Rectal smooth muscle tissue (tissue), 1 donor: ENCODE data around the gene SYDE1.

Source experiments
- H3K27ac ChIP-seq: one replicate; pipeline ENCODE4 v1.7.0; 2013; ENCODE audit warnings: low read depth, low read length, inconsistent platforms
- H3K27me3 ChIP-seq: one replicate; pipeline ENCODE4 v1.7.0; 2013; ENCODE audit warnings: low read length; ENCODE audit not compliant: control insufficient read depth, insufficient read depth
- H3K36me3 ChIP-seq: one replicate; pipeline ENCODE4 v1.7.0; 2013; ENCODE audit warnings: low read length; ENCODE audit not compliant: control insufficient read depth, insufficient read depth
- H3K4me1 ChIP-seq: one replicate; pipeline ENCODE4 v1.7.0; 2013; ENCODE audit warnings: low read length; ENCODE audit not compliant: control insufficient read depth, insufficient read depth
- H3K4me3 ChIP-seq: one replicate; pipeline ENCODE4 v1.7.0; 2013; ENCODE audit warnings: low read length
- H3K9ac ChIP-seq: one replicate; pipeline ENCODE4 v1.7.0; 2013; ENCODE audit warnings: low read length

Gene SYDE1

DNA sequence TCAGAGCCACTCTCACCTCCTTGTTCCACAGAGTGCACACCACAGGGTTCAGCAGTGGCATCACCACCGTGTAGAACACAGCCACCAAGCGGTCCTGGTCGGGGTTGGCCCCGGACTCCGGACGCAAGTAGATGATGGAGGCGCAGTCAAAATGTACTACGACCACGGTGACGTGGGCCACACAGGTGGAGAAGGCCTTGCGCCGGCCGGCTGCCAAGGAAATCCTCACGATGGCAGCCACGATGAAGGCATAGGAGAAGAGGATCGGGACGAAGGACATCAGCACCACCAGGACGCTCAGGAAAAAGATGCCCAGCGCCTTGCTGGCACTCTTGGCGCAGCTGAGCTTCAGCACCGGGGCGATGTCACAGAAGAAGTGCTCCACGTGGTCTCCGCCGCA lies 33.9 kb downstream of the SYDE1 start:
- no peaks in the 10 kb centered on the region for H3K4me1 ChIP-seq
- no peaks in the 10 kb centered on the region for H3K27me3 ChIP-seq
- H3K36me3 ChIP-seq: no peaks in the 10 kb centered on the region
- H3K9ac ChIP-seq: no peak overlapping the region
- H3K27ac ChIP-seq: no peak overlapping the region
- H3K4me3 ChIP-seq: no peak overlapping the region

DNA sequence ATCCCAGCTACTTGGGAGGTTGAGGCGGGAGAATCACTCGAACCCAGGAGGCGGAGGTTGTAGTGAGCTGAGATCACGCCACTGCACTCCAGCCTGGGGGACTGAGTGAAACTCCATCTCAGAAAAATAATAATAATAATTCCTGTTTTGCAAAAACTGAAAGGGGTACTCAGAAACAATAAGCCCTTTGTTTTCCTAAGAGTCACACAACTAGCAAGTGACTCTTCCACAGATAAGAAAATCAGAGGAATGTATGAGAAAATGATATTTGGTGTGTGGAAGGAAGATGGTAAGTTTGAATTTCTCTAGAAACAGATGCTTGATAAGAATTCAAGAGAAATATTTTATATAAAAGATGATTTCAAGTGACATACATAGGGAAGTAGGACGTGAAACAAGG lies 35.1 kb downstream of the SYDE1 start:
- H3K36me3 ChIP-seq: no peaks in the 10 kb centered on the region
- no peak overlapping the region for H3K9ac ChIP-seq
- no peaks in the 10 kb centered on the region for H3K4me1 ChIP-seq
- H3K4me3 ChIP-seq: no peak overlapping the region
- H3K27me3 ChIP-seq: no peaks in the 10 kb centered on the region
- no peak overlapping the region for H3K27ac ChIP-seq

DNA sequence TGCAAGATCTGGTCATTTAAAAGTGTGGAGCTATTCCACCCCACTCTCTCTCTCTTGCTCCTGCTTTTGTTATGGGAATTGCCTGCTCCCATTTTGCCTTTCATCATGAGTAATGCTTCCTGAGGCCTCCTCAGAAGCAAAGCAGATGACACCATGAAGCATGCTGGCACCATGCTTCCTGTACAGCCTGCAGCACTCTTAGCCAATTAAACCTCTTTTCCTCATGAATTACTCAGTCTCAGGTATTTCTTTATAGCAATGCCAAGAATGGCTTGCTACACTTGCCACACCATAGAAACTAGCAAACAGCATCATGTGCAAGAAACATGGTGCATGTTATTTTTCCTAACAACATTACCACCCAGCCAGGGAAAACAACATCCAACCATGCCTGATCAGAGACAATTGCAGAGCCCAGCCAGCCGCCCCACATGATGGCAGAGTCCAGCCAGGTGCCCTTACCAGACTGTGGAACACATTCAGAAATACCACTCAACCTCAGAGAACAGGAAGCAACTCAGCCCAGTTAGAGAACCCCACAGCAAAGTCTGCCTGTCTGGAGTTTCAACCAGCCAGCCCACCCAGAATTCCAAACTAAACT lies 36.9 kb downstream of the SYDE1 start:
- H3K27me3 ChIP-seq: no peaks in the 10 kb centered on the region
- no peak overlapping the region for H3K4me3 ChIP-seq
- H3K36me3 ChIP-seq: no peaks in the 10 kb centered on the region
- H3K27ac ChIP-seq: no peak overlapping the region
- H3K9ac ChIP-seq: no peak overlapping the region
- H3K4me1 ChIP-seq: no peaks in the 10 kb centered on the region

DNA sequence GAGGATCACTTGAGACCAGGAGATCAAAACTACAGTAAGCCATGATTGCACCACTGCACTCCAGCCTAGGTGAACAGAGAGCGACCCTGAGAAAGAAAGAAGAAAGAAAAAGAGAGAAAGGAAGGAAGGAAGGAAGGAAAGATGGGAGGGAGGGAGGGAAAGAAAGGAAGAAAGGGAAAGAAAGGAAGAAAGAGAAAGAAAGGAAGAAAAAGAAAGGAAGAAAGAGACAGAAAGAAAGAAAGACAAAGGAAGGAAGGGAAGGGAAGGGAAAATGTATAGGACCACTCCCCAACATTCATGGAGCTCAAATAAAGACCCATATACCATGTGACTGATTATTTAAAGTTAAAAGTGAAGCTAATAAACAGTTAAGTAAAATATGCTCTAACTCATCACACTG lies 39.9 kb downstream of the SYDE1 start:
- no peak overlapping the region for H3K9ac ChIP-seq
- no peaks in the 10 kb centered on the region for H3K36me3 ChIP-seq
- H3K4me1 ChIP-seq: no peaks in the 10 kb centered on the region
- H3K27me3 ChIP-seq: no peaks in the 10 kb centered on the region
- H3K27ac ChIP-seq: no peak overlapping the region
- H3K4me3 ChIP-seq: no peak overlapping the region

DNA sequence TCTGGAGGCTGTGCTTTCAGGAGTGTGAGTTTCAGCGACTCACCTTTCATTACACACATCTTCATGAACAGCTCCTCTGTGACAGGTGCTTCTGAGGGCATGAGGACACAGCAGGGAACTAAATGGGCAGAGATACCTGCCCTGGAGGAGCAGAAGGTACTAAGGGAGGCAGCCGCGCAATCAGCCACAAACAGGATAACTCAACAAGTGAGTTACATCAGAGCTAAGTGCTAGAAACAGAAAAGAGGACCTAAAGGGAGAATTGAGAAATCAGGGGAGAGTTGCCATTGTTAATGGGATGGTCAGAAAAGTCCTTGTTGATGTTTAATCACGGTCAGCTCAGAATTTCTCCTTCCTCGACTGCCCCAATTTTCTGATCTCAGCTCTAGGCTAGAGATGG lies 42.5 kb downstream of the SYDE1 start:
- no peak overlapping the region for H3K4me3 ChIP-seq
- H3K27me3 ChIP-seq: no peaks in the 10 kb centered on the region
- H3K27ac ChIP-seq: no peak overlapping the region
- no peaks in the 10 kb centered on the region for H3K4me1 ChIP-seq
- no peaks in the 10 kb centered on the region for H3K36me3 ChIP-seq
- H3K9ac ChIP-seq: no peak overlapping the region

DNA sequence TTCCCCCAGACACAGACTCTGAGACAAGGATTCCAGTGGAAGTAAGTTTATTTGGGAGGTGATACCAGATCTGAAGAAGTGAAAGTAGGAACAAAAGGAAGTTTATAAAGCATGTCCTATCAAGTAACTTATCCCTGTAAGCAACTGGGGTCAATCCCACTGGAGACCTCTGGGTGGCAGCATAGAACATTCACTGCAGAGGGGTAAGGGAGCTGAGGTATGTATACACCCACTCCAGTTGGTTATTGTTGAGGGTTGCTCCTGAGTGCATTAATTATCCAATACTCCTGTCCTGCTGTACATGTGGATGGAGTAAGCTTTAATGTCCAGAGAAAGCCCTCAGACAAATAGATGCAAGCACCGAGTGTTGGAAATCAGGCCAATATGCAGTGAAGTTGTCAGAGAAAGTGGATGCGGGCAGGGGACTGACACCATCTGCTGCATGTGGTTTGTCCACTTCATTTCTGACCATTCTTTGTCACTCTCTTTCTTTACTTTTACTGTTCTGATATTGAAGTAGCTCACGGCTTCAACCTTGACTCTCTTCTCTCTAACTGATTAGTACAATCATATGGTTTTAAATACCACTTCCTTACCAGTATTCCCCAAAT lies 46.9 kb downstream of the SYDE1 start:
- H3K4me1 ChIP-seq: no peaks in the 10 kb centered on the region
- H3K27ac ChIP-seq: no peak overlapping the region
- no peak overlapping the region for H3K4me3 ChIP-seq
- peaks cover 3% of the 10 kb centered on the region for H3K27me3 ChIP-seq
- no peaks in the 10 kb centered on the region for H3K36me3 ChIP-seq
- no peak overlapping the region for H3K9ac ChIP-seq

DNA sequence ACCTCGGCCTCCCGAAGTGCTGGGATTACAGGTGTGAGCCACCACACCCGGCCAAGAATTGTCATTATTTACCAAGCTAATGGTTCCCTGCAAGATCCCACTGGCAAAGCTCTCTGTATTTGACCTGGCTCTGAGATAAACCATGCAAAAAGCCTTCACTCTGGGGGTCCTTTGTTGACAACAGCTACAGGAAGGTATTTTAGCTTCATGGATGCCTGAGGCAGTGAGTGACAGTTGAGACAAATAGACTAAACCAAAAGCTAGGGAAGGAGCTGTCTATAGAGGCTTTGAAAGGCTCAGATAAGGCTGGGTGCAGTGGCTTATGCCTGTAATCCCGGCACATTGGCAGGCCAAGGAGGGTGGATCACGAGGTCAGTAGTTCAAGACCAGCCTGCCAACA lies 48.1 kb downstream of the SYDE1 start:
- Histone ChIP-seq H3K27me3 (peaks cover 3% of the 10 kb centered on the region), H3K27ac (no peak overlapping the region), H3K4me3 (no peak overlapping the region)

DNA sequence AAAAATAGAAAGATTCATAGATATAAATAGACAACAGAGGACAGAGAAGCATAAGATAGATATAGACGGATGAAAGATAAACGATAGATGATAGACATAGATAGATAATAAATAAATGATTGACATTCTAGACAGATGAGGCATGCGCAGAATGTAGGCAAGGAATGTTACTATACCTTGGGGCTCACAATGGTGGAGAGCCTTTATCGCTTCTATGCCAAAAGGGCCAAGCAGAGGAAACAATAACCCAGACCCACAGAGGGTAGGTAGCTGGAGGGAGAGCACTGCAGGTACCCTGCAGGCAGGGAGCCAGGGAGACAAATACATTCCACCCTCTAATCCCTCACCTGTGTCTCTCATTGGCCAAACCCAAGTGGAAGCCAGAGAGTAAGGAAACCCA lies 49.2 kb downstream of the SYDE1 start:
- Histone ChIP-seq H3K4me3 (no peak overlapping the region), H3K9ac (no peak overlapping the region), H3K27ac (no peak overlapping the region), H3K36me3 (no peaks in the 10 kb centered on the region), H3K4me1 (no peaks in the 10 kb centered on the region), H3K27me3 (peaks cover 3% of the 10 kb centered on the region)

More for the DNA sequence above, 48.1 kb downstream of the SYDE1 start:
- no peaks in the 10 kb centered on the region for H3K4me1 ChIP-seq
- H3K9ac ChIP-seq: no peak overlapping the region
- no peaks in the 10 kb centered on the region for H3K36me3 ChIP-seq

DNA sequence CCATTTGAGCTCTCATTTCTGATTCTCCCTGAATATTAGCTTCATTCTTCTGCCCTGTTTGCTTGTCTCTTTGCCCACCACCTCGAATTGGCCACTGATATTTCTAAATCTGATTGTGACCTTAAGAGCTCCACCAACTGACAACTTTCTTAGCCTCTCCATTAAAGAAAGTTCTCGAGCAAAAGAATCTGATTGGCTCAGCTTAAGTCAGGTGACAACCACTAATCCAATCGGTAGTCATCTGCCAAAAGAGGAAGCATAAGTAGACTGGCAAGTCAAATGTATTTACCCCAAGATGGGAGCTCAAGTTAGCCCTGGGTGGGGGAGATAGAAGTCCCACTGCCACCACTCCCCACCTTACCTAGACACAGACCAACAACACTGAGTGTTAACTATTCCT lies 52.0 kb downstream of the SYDE1 start:
- no peak overlapping the region for H3K9ac ChIP-seq
- H3K4me1 ChIP-seq: no peaks in the 10 kb centered on the region
- H3K36me3 ChIP-seq: no peaks in the 10 kb centered on the region
- H3K27ac ChIP-seq: no peak overlapping the region
- peaks cover 3% of the 10 kb centered on the region for H3K27me3 ChIP-seq
- H3K4me3 ChIP-seq: no peak overlapping the region

DNA sequence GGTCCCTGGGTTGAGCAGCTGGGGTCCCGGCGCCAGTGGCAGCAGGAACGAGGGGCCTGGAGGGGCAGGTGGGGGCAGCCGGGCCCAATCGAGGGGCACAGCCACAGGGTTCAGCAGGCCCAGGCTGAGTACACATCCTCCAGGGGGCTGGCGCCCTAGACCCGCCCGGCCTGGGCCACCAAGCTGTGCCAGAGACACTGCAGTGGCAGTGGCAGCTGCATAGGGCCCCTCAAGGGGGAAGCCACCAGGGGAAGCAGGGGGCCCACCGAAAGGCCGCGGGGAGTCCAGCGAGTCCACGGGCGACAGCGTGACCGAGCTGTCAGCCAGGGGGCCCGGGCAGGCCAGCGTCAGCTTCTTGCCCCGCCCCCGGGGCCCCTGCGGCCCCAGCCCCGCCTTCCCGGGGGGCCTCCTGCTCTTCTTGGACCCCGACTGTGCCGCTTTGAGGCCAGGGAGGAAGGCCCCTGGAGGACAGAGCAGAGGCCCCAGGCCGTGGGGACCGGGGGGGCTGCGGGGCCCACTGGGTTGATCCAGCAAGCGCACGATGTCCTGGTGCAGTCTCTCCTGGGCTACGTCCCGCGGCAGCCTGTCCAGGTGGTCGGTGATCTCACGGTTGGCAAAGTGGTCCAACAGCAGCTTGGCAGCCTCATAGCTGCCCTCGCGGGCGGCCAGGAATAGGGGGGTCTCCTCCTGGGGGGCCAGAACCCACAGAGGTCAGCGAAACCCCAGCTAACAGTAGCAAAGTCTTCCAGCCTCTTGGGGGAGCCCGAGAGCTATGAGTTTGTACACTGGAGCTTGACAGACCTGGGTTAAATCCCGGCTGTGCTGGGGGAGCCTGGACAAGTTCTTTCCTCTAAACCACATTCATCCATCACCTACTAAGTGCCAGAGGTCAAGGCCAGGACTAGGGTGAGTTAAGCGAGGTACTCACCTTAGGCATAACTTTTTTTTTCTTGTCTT lies 54.1 kb downstream of the SYDE1 start:
- Histone ChIP-seq H3K36me3 (no peaks in the 10 kb centered on the region), H3K4me1 (no peaks in the 10 kb centered on the region), H3K9ac (no peak overlapping the region), H3K27me3 (peaks cover 3% of the 10 kb centered on the region), H3K4me3 (no peak overlapping the region), H3K27ac (no peak overlapping the region)
